NOMO-1 treated with DMSO at 0.1 percent for 48 hours (cell line): ENCODE data around the gene ADCY5.
"Not testable (repeated sequence)": the region's sequence is repeated elsewhere in the genome, so short reads cannot be mapped to it uniquely, and the experiment has no call there.

Experiments used
- DNase-seq: peaks from one replicate; lab custom pipeline; 2025; ENCODE audit not compliant: unreplicated experiment; lab: John Stamatoyannopoulos, UW

The ADCY5 gene

GRCh38 chr3:123272547-123272946 lies 176.3 kb downstream of the ADCY5 start:
- DNase-seq = no peak

DNA sequence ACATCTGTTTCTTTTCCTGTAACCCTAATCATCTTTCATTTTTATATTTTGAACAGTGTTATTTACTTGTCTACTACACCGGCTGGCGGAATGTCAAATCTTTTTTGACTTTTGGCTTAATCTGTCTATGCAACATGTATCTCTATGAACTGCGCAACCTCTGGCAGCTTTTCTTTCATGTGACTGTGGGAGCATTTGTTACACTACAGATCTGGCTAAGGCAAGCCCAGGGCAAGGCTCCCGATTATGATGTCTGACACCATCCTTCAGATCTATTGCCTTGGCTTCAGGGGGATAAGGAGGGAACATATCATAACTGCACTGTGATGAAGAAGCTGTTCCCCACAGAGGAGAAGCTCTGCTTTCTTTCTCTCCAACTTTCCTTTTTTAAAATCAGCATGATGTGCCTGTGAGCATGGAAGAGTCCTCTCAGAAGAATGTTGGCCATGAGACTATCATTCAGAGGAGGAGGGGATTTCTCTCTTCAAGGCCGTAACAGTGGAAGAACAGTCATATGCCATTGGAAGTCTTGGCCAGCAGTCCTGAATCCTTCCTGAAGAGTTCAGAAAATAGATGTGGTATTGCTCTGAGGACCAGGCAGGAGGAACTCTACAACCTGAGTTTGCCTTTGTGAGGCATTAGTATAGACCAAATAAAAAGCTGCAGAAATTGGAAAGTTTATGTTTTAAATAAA lies 177.3 kb downstream of the ADCY5 start:
- DNase-seq = no peak

GRCh38 chr3:123270818-123271217 lies 178.1 kb downstream of the ADCY5 start:
- DNase-seq = no peak

- no peak for DNase-seq
Measured at GRCh38 chr3:123267821-123268220, 181.1 kb downstream of the ADCY5 start.

DNA sequence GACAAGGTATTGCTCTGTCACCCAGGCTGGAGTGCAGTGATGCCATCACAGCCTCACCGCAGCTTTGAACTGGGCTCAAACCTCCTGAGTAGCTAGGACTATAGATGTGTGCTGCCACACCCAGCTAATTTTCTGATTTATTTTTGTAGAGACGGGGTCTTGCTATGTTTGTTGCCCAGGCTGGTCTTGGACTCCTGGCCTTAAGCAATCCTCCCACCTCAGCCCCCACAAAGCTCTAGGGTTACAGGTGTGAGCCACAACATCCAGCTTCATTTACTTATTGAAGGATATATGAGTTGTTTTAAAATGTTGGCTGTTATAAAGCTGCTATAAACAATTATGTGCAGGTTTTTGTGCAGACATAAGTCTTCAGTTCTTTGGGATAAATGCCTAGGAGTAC lies 184.9 kb downstream of the ADCY5 start:
- DNase-seq = no peak

- no peak for DNase-seq
Measured at GRCh38 chr3:123262868-123263267, 186.0 kb downstream of the ADCY5 start.

- no peak for DNase-seq
Measured at GRCh38 chr3:123262226-123262625, 186.7 kb downstream of the ADCY5 start.

- no peak for DNase-seq
Measured at GRCh38 chr3:123261666-123262065, 187.2 kb downstream of the ADCY5 start.

DNA sequence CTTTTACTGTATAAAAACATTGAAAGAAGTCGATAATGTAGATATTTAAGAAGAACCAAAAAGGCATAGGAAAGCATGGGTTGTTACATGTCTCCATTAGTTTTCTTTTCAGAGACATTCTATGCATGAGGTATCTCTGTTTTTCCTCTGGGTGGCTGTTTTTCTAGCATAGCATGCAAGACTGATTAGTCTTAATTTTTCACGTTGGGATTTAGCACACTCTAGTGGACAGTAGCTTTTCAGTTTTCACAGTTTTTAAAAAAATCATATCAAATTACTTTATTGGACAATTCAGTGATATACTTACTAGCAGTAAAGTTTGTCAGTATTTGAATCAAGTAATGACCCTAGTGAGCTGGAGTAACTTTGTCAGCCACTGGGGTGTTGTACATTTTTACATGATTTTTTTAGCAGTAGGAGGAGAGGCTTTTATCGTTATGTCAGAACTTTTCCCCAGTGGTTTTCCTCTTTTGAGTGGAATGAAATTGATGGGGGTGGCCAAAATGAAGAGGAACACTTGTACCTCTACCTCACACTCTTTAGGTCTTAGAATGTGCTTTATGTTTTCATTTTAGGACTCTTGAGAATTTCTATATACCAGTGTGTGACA lies 190.0 kb downstream of the ADCY5 start:
- DNase-seq = peak; percentile 62

- DNase-seq = no peak
Measured at GRCh38 chr3:123258359-123258758, 190.5 kb downstream of the ADCY5 start.

DNA sequence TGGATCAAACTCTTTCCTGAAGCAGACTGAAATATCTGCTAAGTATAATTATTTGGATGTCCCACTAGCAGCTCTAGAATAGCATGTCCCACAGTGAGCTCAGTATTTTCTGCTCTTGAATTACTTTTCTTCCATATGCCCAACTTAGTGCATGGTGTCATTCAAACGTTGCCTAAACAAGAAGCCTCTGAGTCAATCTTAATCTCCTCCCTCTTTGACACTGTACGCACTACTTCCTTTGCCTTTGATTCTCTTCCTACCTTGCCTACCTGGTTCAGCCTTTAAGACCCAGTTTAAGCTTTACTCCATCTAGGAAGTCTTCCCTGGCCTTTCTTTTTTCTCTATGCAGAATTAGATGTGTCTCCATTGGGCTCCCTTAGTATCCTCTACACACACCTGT lies 192.6 kb downstream of the ADCY5 start:
- no peak for DNase-seq

DNA sequence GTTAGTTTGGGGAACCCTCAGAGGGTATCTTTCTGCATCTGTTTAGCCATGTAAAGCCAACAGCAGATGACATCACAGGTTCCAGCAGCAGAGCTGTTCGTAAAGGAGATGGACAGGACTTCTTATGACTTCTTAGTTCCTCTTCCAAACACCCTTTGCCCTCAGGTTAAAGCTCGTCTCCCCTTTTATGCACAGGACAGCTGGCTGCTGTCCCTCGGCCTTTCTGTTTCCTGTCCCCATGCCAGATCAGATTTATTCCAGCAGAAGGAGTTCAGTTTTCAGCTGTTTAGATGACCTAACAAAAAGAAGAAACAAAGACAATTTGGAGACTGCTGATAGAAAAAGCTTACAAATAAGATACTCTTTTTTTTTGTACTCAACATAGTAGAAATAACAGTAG lies 202.0 kb downstream of the ADCY5 start:
- DNase-seq = no peak

GRCh38 chr3:123244128-123244527 lies 204.8 kb downstream of the ADCY5 start:
- no peak for DNase-seq

DNA sequence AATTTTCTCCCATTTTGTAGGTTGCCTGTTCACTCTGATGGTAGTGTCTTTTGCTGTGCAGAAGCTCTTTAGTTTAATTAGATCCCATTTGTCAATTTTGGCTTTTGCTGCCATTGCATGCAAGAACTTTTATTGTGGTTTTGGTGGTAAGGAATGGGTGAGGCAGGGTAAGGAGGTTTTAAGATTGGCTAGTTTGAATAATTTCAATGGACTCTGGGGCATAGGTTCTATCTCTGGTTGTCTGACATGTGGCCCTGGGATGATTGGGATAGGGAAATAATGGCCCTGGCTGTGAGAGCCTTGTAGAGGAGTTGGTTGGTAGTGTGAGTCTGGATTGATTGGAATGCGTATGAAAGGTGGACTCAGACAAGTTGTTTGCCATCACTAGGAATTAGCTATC lies 209.1 kb downstream of the ADCY5 start:
- DNase-seq = no peak

DNA sequence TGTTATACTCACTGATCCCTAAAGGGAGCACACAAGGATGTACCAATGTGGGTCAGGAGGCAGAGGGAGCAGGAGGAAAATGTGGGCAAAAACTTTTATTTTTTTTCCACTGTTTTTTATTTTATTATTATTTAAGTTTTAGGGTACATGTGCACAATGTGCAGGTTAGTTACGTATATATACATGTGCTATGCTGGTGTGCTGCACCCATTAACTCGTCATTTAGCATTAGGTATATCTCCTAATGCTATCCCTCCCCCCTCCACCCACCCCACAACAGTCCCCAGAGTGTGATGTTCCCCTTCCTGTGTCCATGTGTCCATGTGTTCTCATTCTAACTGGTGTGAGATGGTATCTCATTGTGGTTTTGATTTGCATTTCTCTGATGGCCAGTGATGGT lies 209.7 kb downstream of the ADCY5 start:
- not testable (repeated sequence) for DNase-seq

DNA sequence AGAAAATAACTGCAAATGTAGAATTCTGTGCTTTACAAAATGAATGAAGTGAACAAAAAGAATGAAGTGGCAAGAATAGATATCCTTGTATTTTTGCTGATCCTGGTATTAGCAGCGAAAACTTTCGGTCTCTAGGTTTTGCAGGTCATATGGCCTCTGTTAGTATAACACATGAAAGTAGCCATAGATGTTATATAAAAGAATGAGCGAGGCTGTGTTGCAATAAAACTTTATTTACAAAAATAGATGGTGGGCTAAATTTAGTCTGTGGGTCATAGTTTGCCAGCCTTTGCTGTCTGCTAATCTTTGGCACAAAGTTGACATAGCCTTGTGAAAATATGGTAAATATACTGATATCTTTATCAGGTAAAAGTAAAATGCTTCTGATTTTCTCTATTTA lies 212.0 kb downstream of the ADCY5 start:
- DNase-seq = no peak
